Neural crest cell (in vitro differentiated cells): ENCODE data around the gene ITPKC. TPM values are rescaled to one million over a fixed set of nuclear protein-coding genes. Genes with fewer than 3 reads are reported as not detected.

Experiments used
- DNase-seq: peaks from one replicate; pipeline ENCODE4 v3.0.0; 2021; ENCODE audit warnings: low read depth, mixed read lengths, low spot score
- H3K27ac Mint-ChIP-seq: one replicate; pipeline ENCODE4 v1.8.0; 2021; ENCODE audit warnings: mild to moderate bottlenecking, mixed read lengths; ENCODE audit not compliant: unreplicated experiment
- H3K27me3 Mint-ChIP-seq: 2 replicates; pipeline ENCODE4 v1.8.0; 2021; ENCODE audit warnings: low read depth, mild to moderate bottlenecking, mixed read lengths
- H3K36me3 Mint-ChIP-seq: 2 replicates; pipeline ENCODE4 v1.8.0; 2021; ENCODE audit warnings: low read depth, mild to moderate bottlenecking, mixed read lengths
- H3K4me1 Mint-ChIP-seq: 2 replicates; pipeline ENCODE4 v1.8.0; 2021; ENCODE audit warnings: mixed read lengths
- H3K4me3 Mint-ChIP-seq: one replicate; pipeline ENCODE4 v1.8.0; 2021; ENCODE audit warnings: mild to moderate bottlenecking, mixed read lengths
- H3K9me3 Mint-ChIP-seq: 2 replicates; pipeline ENCODE4 v1.8.0; 2021; ENCODE audit warnings: mixed read lengths
- total RNA-seq: library from RNA; stranded (reverse); gene quantifications from 2 replicates; pipeline ENCODE4 v1.2.1, GENCODE V29; 2021
- TF ChIP-seq, protein P1 (sequence below): fragments of 200-600 bp; sonication (generic); conservative IDR thresholded peaks from 2 replicates; pipeline ENCODE4 v1.5.0; 2021; ENCODE audit warnings: antibody characterized with exemption, mild to moderate bottlenecking

The ITPKC gene
- total RNA-seq, 1 donor from 2014 or later = 13.9 TPM

DNA sequence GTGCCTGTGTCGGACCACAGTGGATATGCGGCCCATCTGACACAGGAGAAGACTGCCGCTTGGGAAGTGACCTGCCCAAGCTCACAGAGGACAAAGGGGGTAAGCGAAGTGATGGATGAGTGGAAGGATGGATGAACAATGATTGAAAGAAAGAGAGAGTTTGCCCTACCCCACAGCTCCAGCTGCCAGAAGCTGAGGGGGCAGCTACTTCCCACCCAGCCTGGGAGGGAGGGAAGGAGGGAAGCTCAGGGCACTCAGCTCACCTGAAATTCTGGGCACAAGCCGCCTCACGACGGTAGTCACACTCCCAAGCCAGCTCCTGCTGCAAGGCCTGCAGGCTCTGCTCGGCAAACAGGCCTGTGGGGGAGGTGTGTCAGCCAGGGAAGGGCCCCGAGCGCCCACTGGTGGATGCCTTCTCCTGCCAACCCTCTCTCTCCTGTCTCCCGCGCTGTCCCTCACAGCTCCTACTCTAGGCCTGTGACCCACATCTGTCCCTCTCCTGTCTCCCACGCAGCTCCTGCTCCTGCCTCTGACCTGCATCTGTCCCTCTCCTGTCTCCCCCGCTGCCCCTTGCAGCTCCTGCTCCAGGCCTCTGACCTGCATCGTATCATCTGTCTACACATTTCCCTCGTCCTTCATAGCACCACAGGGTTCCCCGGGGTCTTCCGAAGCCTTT is 14.4 kb upstream of the ITPKC start:
- Mint-ChIP-seq H3K9me3 (no peaks in the 10 kb centered on the region), H3K27ac (no peak overlapping the region), H3K36me3 (peaks cover 11% of the 10 kb centered on the region), H3K4me1 (peaks cover 6% of the 10 kb centered on the region), H3K27me3 (no peaks in the 10 kb centered on the region), H3K4me3 (no peak overlapping the region)
- TF ChIP-seq, protein P1, sequence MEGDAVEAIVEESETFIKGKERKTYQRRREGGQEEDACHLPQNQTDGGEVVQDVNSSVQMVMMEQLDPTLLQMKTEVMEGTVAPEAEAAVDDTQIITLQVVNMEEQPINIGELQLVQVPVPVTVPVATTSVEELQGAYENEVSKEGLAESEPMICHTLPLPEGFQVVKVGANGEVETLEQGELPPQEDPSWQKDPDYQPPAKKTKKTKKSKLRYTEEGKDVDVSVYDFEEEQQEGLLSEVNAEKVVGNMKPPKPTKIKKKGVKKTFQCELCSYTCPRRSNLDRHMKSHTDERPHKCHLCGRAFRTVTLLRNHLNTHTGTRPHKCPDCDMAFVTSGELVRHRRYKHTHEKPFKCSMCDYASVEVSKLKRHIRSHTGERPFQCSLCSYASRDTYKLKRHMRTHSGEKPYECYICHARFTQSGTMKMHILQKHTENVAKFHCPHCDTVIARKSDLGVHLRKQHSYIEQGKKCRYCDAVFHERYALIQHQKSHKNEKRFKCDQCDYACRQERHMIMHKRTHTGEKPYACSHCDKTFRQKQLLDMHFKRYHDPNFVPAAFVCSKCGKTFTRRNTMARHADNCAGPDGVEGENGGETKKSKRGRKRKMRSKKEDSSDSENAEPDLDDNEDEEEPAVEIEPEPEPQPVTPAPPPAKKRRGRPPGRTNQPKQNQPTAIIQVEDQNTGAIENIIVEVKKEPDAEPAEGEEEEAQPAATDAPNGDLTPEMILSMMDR = peak; percentile 49
- DNase-seq = no peak

DNA sequence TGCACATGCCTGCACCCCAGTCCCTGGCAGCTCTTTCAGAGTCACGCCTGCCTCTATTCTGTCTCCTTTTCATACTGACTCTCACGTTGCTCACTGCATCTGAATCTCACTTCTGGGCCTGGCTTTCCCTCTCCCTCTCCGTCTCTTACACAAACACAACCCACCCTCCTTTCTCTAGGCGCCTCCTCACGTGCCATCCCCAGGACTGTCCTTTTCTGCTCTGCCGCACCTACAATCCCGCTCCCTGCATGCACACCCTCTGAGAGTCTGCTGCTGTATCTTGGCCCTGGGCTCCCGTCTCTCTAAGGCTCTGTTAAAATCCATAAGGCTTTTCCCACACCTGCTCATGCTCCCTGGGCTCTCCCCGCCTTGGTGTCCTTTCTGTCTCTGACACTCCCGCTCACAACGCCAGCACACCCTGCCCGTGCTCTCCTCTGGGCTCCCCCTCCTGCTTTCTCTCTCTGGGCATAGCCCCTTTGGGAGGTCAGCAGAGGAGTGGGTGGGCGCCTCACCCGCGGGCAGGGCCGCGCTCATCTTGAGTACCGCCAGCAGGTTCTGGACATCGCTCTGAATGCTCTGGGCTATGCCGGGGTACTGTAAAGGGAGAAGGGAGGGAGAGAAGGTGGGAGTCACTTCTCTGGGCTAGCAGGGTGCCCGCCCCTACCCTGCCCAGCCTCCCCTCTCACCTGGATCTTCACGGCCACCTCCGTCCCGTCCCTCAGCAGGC is 13.7 kb upstream of the ITPKC start:
- DNase-seq = no peak
- peak overlapping the region; percentile 84 for H3K27ac Mint-ChIP-seq
- H3K36me3 Mint-ChIP-seq = peaks cover 11% of the 10 kb centered on the region
- H3K4me1 Mint-ChIP-seq = peaks cover 6% of the 10 kb centered on the region
- TF ChIP-seq, protein P1 = no peak
- no peak overlapping the region for H3K4me3 Mint-ChIP-seq
- H3K9me3 Mint-ChIP-seq = no peaks in the 10 kb centered on the region
- no peaks in the 10 kb centered on the region for H3K27me3 Mint-ChIP-seq

DNA sequence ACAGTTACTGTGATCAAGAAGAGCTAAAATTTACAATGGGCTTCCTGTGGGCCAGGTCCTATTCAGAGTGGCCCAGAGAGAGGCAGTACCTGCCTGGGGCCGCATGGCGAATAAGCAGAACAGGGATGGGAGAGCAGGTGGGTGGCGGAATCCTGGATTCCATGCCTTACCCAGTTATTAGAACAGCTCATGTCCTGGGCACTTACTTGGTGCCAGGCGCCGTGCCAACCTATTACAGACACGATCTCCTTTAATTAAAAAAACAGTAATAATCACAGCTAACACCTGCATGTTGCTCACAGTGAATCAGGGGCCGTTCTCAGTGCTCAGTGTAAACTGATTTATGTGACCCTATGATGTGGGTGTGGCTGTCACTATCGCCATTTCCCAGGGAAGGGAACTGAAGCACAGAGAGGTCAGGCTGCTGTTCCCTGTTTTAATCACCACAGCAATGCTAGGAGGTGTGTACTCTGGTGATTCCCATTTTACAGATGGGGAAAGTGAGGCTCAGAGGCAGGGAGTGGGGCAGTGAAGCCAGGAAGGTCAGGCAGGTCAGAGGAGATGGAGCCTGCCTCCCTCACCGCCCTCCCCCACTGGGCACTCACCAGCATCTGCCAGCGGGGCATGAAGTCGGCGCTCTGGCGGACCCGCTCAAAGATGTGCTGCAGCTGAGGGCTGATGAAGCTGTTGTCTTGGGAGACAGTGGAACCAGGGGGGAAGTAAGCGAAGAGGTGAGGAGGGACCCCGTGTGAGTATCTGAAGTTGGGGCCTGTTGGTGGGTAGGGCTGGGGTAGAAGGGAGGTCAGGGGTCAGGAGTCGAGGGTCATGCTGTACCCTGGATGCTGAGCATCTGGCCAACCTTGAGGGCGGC is 12.2 kb upstream of the ITPKC start:
- no peaks in the 10 kb centered on the region for H3K9me3 Mint-ChIP-seq
- no peak overlapping the region for H3K27ac Mint-ChIP-seq
- peaks cover 6% of the 10 kb centered on the region for H3K4me1 Mint-ChIP-seq
- H3K27me3 Mint-ChIP-seq = no peaks in the 10 kb centered on the region
- peaks cover 11% of the 10 kb centered on the region for H3K36me3 Mint-ChIP-seq
- no peak for DNase-seq
- TF ChIP-seq, protein P1 = no peak
- no peak overlapping the region for H3K4me3 Mint-ChIP-seq

DNA sequence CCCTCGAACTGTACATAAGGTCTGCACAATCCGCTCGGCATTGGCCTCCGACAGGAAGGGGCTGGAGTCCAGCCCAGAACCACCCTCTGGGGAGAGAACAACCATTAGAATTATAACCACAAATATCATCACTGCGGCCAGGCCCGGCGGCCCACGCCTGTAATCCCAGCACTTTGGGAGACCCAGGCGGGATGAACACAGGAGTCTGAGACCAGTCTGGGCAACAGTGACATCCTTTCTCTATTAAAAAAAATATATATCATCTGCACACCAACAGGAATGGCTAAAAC is 11.6 kb upstream of the ITPKC start:
- DNase-seq = no peak
- TF ChIP-seq, protein P1 = no peak
- H3K4me3 Mint-ChIP-seq = no peak overlapping the region
- no peaks in the 10 kb centered on the region for H3K27me3 Mint-ChIP-seq
- H3K9me3 Mint-ChIP-seq = no peaks in the 10 kb centered on the region
- peaks cover 6% of the 10 kb centered on the region for H3K4me1 Mint-ChIP-seq
- no peak overlapping the region for H3K27ac Mint-ChIP-seq
- H3K36me3 Mint-ChIP-seq = peaks cover 11% of the 10 kb centered on the region

DNA sequence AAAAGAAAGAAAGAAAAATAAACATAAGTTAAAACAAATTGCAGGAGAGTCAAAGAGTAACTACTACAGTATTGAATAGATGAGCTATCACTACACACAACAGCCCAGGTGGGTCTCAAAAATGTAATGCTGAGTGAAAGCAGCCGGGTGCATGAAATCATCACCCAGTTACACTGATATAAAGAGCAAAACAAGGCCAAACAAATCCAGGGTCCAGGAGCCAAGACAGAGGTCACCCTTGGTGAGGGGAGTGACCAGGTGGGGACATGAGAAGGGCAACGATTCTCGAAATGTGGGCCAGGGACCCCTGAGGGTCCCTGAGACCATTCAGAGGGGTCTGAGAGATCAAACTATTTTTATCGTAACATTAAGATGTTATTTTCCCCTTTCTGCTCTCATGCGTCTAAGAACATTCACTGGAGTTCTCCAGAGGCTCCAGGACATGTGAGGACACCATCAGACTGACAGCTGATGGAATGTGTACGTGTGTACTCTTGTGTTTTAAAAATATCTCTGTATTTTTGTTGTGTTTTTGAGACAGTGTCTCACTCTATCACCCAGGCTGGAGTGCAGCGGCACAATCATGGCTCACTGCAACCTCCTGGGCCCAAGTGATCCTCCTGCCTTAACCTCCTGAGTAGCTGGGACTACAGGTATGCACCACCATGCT is 10.8 kb upstream of the ITPKC start:
- Mint-ChIP-seq H3K4me3 (no peak overlapping the region), H3K4me1 (peaks cover 6% of the 10 kb centered on the region), H3K36me3 (peaks cover 11% of the 10 kb centered on the region), H3K27me3 (no peaks in the 10 kb centered on the region), H3K27ac (no peak overlapping the region), H3K9me3 (no peaks in the 10 kb centered on the region)
- no peak for DNase-seq
- TF ChIP-seq, protein P1 = no peak
